Measurements from ENCODE around the gene RIPOR2.

DNA sequence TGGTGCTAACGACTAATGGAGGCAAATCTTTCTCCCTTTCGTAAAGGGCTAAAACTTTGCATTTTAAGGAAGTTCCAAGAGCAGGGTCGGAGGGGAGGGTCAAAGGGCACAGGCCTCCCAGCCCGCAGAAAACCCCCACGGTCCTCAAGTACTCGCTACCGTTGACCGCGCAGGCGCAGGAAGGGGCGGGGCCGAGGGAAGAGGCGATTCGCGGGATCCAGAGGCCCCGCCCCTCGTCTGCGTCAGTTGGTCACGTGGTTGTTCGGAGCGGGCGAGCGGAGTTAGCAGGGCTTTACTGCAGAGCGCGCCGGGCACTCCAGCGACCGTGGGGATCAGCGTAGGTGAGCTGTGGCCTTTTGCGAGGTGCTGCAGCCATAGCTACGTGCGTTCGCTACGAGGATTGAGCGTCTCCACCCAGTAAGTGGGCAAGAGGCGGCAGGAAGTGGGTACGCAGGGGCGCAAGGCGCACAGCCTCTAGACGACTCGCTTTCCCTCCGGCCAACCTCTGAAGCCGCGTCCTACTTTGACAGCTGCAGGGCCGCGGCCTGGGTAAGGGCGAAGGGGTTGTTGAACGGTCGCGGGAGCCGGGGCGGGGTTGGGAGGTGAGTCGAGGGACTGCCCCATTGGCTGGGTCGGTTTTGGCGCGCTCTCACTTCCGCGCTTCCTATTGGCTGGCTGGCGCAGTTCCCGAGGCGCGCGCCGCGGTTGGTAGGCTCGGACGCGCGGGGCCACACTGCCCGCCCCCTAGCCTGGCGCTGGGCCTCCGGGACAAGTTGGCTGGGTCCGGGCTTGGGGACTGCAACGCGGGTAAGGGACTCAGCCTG lies 160.9 kb downstream of the RIPOR2 start, which contains the start of gene GMNN:
- TF ChIP-seq, protein P1, sequence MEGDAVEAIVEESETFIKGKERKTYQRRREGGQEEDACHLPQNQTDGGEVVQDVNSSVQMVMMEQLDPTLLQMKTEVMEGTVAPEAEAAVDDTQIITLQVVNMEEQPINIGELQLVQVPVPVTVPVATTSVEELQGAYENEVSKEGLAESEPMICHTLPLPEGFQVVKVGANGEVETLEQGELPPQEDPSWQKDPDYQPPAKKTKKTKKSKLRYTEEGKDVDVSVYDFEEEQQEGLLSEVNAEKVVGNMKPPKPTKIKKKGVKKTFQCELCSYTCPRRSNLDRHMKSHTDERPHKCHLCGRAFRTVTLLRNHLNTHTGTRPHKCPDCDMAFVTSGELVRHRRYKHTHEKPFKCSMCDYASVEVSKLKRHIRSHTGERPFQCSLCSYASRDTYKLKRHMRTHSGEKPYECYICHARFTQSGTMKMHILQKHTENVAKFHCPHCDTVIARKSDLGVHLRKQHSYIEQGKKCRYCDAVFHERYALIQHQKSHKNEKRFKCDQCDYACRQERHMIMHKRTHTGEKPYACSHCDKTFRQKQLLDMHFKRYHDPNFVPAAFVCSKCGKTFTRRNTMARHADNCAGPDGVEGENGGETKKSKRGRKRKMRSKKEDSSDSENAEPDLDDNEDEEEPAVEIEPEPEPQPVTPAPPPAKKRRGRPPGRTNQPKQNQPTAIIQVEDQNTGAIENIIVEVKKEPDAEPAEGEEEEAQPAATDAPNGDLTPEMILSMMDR (IDR thresholded peaks at IDR 0.05 in 4 of 5, conservative IDR thresholded peaks at IDR 0.05 in 1 of 5), result no peak
- peak; percentile 59 to 62 for TF ChIP-seq POLR2A (IDR thresholded peaks at IDR 0.05)
